Right atrium auricular region (tissue), 2 donors: ENCODE measurements around the gene SLC12A2. TPM values are rescaled to one million over a fixed set of nuclear protein-coding genes. Genes with fewer than 3 reads are reported as not detected.
A peak's percentile ranks its signal among the peaks of the same experiment; 100 is the strongest.

Experiments
- DNase-seq: peaks from one replicate; pipeline ENCODE4 v3.0.0-alpha.2; 2019; ENCODE audit warnings: low spot score
- H3K27ac ChIP-seq, 2 donors: fragments of 200-600 bp; sonication (generic); 1 replicate in 1 of 2; 2 replicates in 1 of 2; pipeline ENCODE4 v1.5.1; 2016 to 2019
- H3K27me3 ChIP-seq, 2 donors: fragments of 200-600 bp; sonication (generic); one replicate each; pipeline versions ENCODE4 v1.5.1 to v1.6.0; 2017 to 2019
- H3K36me3 ChIP-seq: fragments of 200-600 bp; sonication (generic); one replicate; pipeline ENCODE4 v1.5.1; 2016
- H3K4me1 ChIP-seq, 2 donors: fragments of 200-600 bp; sonication (generic); one replicate each; pipeline versions ENCODE4 v1.5.1 to v1.6.0; 2017 to 2019
- H3K4me3 ChIP-seq, 2 donors: fragments of 200-600 bp; sonication (generic); 1 replicate in 1 of 2; 2 replicates in 1 of 2; pipeline ENCODE4 v1.5.1; 2017 to 2019; ENCODE audit warnings: mild to moderate bottlenecking in 1 of 2, moderate library complexity in 1 of 2
- H3K9me3 ChIP-seq, 2 donors: fragments of 200-600 bp; sonication (generic); one replicate each; pipeline ENCODE4 v1.5.1; 2019
- CTCF ChIP-seq, 2 donors: fragments of 200-600 bp; sonication (generic); IDR thresholded peaks; one replicate each; pipeline ENCODE4 v1.5.1; 2019; ENCODE audit warnings: antibody characterized with exemption in 2 of 2
- total RNA-seq, 2 donors: library from RNA; depleted of rRNA; stranded (reverse); fragments of >200 nt; gene quantifications; one replicate each; pipeline ENCODE4 v1.1.0, GENCODE V29; 2016

Gene SLC12A2
- total RNA-seq, 2 donors from 2014 or later: 9.1 to 17.1 TPM

DNA sequence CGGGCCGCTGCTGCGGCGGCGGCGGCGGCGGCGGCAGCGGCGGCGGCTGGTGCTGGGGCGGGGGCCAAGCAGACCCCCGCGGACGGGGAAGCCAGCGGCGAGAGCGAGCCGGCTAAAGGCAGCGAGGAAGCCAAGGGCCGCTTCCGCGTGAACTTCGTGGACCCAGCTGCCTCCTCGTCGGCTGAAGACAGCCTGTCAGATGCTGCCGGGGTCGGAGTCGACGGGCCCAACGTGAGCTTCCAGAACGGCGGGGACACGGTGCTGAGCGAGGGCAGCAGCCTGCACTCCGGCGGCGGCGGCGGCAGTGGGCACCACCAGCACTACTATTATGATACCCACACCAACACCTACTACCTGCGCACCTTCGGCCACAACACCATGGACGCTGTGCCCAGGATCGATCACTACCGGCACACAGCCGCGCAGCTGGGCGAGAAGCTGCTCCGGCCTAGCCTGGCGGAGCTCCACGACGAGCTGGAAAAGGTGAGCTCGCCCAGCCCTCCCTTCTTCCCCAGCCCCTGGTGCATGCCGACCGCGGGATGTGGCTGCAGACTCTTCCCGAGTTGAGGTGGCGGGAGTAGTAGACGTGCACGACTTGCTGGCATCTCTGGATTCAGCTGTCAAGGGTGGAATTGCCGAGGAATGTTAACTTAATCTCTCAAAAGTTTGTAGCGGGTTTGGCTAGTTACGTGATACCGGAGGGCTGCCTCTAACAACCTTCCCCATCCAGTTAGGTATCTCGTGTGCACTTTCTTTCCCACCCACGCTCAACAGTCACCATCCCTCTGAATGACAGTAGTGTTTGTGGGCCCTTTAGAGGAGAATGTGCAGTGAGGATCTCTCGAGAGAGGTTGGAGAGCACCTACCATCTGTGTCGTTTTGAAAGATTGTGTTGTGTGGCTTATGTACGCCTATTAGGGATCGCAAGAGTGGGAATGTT is 932 bp downstream of the SLC12A2 start:
- DNase-seq: no peak
- H3K4me1 ChIP-seq: peaks cover 0 to 28% of the 10 kb centered on the region in 2 donors

DNA sequence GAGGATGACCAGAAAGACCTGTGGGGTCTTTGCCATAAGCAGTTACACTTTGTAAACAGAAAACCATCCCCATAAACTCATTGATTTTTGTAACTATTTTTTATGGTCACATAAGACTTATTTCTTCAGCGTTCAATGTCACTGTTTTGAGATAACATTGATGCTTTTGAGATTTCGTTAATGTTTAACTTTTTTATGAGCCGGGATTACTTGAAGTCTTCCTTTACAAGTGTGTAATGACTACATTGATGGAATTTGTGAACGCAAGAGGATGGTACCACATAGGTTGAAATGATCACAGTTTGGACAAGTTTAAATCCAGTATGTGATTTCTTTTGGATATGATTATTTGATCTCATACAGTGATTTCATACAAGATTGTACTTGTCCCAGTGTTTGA is 1.8 kb downstream of the SLC12A2 start:
- TF ChIP-seq CTCF (IDR thresholded peaks at IDR 0.05): no peak
- Histone ChIP-seq H3K27me3 (no peaks in the 10 kb centered on the region), H3K4me3 (peak overlapping the region; percentile 81 to 86), H3K9me3 (no peaks in the 10 kb centered on the region), H3K4me1 (peaks cover 0 to 26% of the 10 kb centered on the region in 2 donors), H3K27ac (peak overlapping the region in 1 of 2 donors; percentile 97), H3K36me3 (no peaks in the 10 kb centered on the region)
- DNase-seq: no peak

More for the DNA sequence above, 932 bp downstream of the SLC12A2 start:
- no peak for TF ChIP-seq CTCF (IDR thresholded peaks at IDR 0.05)
- peak overlapping the region; percentile 81 to 86 for H3K4me3 ChIP-seq
- no peaks in the 10 kb centered on the region for H3K9me3 ChIP-seq
- peak overlapping the region; percentile 97 for H3K27ac ChIP-seq
- H3K36me3 ChIP-seq: no peaks in the 10 kb centered on the region
- no peaks in the 10 kb centered on the region for H3K27me3 ChIP-seq

DNA sequence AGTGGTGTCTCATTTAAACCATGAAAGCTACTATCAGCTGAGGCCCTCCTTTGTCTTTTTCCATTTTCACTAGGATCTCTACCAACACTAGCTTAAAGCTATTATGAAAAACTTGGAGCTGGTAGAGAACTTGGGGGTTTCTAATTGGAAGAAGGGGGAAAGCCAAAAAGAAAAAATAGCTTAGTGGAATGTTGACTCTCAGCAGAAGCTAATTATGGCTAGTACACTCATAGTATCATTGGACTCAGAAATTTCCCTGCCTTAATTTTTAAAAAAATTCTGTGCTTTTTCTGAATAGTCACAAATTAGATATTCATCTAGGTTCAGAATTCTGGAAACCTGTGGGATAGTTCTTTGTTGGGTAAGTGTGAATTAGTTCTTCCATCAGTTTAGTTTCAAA is 8.0 kb downstream of the SLC12A2 start:
- H3K4me3 ChIP-seq: no peak overlapping the region
- no peaks in the 10 kb centered on the region for H3K36me3 ChIP-seq
- no peak overlapping the region for H3K27ac ChIP-seq
- no peak for TF ChIP-seq CTCF (IDR thresholded peaks at IDR 0.05)
- peaks cover 0 to under 1% of the 10 kb centered on the region in 2 donors for H3K4me1 ChIP-seq
- peaks cover 0 to 3% of the 10 kb centered on the region in 2 donors for H3K9me3 ChIP-seq
- no peaks in the 10 kb centered on the region for H3K27me3 ChIP-seq
- DNase-seq: no peak

DNA sequence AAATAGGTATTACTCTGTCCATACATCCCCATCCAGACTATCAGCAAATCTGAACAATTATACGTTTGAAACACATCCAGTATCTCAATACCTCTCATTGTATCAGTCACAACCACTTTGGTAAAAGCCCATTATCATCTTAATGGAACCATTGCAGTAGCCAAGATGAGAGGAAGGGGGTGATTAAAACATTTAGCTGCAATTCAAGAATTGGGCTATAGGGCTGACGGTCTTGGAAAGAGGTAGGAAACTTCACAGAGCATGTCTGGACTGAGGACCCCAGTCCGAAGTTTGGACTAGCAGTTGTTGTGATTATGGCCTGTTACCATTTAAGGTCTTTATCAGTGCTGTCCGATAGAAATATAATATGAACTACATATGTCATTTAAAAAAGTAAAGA is 8.6 kb downstream of the SLC12A2 start:
- H3K4me3 ChIP-seq: no peak overlapping the region

DNA sequence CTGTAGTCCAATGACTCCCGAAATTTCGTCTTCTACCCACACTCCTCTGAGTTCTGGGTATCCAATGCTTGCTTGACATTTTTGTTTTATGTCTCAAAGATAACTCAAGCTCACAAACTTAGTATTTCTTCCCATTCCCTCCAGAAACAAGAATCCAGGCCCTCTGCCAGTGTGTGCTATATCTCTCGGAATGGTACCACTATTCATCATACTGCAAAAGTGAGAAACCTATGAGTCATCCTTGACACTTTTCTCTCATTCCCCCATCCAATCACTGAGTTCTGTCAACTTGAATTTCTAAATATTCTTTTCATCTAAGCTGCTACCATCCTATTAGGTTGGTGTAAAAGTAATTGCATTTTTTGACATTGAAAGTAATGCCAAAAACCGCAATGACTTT is 9.8 kb downstream of the SLC12A2 start:
- Histone ChIP-seq H3K36me3 (no peaks in the 10 kb centered on the region), H3K27ac (no peak overlapping the region), H3K9me3 (peaks cover 8 to 21% of the 10 kb centered on the region in 2 donors), H3K27me3 (no peaks in the 10 kb centered on the region), H3K4me1 (no peaks in the 10 kb centered on the region), H3K4me3 (no peak overlapping the region)
- TF ChIP-seq CTCF (IDR thresholded peaks at IDR 0.05): no peak
- no peak for DNase-seq

More for the DNA sequence above, 8.6 kb downstream of the SLC12A2 start:
- Histone ChIP-seq H3K9me3 (peaks cover 0 to 9% of the 10 kb centered on the region in 2 donors), H3K27me3 (no peaks in the 10 kb centered on the region), H3K36me3 (no peaks in the 10 kb centered on the region), H3K27ac (no peak overlapping the region), H3K4me1 (no peaks in the 10 kb centered on the region)
- TF ChIP-seq CTCF (IDR thresholded peaks at IDR 0.05): no peak
- DNase-seq: no peak
